HG02970 (cell line): ENCODE data around the gene ARHGEF4.

Experiments
- ATAC-seq: cut with Tn5 transposase; IDR thresholded peaks from one replicate; pipeline ENCODE4 v1.9.1; 2021; ENCODE audit warnings: mild to moderate bottlenecking, moderate library complexity, moderate number of reproducible peaks; ENCODE audit not compliant: unreplicated experiment, low FRiP score

Gene ARHGEF4

DNA sequence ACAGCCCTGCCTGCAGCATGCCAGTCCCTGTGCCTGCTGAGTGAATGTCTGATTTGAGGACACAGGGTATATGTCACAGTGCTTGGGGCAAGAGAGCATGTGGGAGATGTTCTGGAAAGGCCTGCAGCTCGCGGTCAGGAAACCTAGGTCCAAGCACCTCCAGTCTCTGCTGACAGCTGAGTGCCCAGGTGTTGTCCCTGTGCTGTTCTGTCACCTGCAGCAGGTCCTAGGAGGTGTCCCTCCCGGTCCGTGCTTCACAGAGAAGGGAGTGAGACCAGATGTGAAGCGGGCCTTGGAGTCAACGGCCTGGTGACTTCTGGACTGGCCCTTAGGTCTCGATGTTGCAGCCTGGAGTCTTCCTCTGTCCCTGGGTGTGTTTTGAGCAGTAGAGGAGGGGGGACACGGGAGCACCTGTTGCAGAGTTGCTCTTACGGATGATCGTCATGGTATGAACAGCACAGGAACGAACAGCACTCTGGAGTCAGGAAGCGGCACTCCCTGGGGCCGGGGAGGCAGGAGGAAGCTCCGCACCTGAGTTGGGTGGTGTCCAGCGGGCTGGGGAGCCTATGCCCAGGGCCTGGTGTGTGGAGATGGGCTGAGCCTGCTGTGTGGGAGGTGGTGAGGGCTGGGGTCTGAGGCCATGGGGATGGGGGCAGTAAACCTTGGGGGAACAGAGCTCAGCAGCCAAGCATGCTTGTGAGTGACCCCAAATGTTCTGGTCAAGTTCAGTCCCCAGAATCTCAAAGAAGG is 21.6 kb upstream of the ARHGEF4 start:
- ATAC-seq: no peak

DNA sequence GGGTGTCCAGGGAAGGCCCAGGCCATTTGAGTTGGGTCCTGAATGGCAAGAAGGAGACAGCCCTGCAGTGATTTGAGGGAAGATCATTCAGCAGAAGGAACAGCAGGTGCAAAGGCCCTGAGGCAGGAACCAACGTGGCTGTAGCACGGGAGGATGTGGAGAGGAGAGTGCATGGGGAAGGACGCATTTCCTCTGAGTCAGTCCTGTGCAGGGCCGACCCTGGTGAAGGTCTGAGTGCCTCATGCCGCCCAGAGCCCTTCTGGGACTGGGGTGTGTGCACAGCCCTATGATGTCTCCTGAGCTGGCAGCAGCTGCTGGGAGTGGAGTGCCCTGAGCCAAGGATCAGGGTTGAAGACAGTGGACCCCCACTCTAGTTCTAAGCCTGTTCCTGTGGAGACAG is 17.9 kb upstream of the ARHGEF4 start:
- no peak for ATAC-seq

DNA sequence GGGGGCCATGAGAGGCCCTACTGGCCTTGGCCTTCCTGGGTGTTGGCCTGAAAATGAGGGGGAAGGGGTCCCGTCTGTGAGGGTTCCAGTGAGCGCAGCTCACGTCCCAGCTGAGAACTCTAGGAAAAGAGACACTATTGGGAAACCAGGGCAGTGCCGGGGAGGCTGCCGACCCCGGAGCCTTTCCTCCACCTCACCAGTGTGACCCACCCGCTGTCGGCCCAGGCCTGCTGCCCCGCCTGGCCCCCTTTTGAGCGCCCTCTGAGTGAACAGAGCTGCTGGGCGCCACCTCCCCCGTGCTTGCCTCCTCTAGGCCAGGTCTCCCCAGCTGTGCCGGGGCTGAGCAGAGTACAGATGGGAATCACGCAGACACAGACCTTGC is 17.5 kb upstream of the ARHGEF4 start:
- no peak for ATAC-seq

DNA sequence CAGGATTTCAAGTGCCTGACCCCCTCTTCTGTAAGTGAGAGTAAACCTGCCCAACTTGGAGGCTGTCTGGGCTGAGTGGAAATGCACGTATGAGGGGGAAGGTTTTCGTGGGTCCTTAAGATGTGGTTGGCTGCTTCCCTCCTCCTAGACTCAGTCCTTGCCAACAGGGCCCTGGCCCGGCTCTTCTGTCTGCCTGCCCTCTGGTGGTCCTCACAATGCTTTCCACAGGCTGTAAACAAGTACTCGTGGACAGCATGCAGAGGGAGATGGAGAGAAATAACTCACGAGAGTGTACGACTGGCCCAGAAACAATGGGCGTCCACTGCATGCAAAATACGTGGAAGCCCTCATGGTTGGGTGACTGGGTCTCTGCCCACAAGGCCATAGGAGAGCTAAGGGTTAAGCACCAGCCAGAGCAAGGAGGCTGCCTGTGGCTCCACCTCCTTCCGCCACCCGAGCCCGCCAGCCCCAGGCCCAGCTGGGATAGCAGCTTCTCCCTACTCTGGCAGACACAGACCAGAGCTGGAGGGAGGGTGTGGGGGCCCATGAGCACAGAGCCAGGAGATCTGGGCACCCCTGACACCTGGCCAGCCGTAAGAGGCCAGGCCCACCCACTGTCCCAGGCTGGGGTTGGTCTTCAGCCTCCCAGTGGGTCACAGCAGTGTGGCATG is 17.0 kb upstream of the ARHGEF4 start:
- ATAC-seq: no peak

DNA sequence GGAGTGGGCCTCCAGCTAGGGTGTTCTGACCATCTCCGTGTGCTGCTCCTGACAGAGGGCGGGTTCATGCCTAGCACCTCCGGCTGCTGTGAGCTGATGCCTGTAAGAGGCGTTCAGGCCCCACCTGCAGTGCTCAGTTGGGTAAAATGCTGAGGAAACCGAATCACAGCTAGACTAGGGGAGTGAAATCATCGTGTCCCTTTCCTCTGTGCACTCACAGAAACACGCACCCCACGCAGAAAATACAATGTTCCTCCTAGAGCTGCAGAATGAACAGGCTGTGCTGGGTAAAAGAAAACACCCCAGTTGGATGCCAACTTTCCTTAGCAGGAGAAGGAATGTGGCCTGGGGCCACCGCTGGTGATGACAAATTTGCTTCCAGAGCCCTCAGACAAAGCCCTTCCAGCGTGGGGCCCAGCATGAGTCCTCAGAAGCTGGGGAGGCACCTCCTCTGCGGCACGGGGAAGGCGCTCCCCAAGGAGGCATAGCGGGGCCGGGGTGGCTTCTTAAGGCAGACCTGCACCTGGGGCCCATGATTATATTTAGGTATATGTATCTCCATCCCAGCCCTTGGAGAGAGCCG is 16.3 kb upstream of the ARHGEF4 start:
- ATAC-seq: no peak

DNA sequence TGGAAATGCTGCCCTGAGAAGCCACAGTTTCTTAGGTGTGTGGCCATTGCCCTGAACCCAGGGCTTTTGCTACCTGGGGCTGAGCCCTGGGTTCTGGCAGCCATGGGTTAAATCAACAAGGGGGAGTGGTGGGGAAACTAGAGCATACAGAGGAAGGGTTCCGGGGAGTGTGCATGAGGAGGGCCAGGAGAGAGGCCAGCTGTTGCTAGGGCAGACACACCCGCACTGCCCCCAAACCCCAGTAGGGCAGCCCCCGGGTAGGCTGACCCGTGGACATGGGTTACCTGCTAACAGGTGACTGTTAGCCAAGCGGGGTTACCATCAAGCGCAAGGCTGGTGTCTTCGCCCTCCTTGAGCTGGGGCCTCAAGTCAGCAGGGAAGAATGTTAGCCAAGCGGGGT is 14.8 kb upstream of the ARHGEF4 start:
- no peak for ATAC-seq

DNA sequence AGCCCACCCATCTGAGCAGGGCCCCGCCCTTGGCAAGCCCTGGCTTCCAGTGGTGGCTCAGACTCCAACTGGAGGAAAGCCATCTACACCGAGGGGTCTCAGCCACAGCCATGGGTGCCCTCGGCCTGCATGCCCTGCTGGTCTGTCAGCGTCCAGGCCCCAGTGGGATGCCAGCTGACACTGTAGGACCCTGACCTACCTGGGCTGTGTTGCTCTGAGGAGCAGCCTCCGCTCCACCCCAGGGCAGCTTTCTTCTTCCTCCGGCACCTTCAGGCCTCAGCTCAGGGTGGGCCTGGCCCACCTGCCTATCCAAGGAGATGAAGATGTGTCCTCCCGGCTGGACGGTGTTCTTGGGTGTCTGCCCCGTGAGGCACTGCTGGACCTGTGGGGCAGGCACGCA is 13.9 kb upstream of the ARHGEF4 start:
- ATAC-seq: no peak

DNA sequence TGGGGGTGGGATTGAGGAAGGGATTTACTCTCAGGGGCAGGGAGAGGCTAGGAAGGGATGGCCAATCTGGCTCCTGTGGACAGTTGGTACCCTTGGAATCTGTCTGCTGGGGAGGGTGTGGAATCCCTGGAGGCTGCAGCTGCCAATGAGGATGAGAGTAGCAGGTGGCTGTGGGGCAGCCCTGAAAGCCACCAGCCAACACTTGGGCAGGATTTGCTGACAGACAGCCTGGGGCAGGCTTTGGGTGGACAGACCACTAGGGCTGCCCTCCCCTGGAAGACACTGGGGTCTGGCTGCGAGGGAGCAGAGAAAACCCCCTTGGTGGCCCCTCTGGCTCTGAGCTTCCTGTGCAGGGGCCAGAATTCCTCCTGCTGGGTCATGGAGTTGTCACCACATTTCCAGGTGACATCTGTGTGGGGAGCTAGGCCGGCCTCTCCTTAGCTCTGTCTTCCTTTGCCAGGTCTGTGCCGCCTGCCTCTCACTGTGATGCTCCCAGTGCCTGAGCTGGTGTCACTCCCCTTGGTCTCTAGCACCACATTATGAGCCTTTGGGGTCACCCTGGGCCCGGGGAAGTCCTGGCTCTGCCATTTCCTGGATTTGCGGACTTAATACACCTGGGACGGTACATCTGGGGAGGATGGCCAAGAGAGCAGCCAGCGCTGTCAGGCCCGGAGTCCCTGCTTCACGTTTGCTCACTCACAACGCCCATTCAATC is 13.4 kb upstream of the ARHGEF4 start:
- ATAC-seq: no peak

DNA sequence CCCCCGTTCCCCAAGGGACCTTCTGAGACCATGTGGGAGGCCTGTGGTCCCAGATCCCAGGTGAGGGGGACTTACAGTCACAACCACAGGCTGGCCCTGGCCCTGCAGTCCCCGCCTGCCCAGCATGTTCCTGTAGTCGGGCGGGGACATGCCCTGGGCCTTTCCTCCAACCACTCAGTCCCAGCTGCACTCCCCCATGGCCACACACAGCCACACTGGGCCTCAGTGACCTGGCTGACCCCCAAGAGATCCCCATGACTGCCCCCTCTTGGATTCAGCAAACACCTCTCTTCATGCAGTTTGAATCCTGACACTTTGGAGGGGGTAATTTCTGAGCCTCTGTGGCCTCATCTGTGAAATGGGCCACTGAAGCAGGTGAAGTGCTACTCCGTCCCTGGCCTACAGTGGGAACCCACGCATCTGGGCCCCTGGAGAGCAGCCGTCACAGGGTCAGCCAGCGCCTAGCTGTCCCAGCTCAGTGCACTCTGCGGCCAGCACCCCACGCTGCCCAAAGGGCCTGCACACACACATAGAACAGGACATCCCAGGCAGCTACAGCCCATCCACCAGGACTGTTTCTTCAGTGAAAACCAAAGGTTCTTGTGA is 12.7 kb upstream of the ARHGEF4 start:
- ATAC-seq: peak; percentile 21

DNA sequence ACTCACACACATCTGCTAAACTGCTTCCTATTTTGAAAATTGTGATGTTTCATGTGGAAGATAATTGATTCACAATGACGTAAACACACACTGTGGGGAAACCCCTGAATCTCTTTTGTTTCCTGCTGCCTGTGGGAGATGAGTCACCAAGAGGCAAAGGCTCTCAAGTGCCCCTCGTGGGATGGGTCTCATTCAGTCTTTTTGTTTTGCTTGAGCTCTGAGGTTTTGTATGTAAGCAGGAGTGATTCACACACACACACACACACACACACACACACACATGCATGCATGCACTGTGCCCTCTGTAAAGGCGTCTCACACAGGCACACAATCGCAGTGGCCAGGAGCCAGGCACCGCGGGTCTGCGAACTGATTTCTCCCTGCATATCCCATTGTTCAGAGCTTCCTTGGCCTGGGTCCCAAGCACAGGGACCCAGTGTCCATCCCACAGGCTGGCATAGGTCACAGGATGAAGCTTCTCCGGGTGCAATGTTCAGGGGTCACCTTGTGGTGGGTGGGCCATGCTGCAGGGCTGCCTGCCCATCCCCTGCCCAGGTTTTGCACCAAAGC is 12.1 kb upstream of the ARHGEF4 start:
- ATAC-seq: peak; percentile 69

DNA sequence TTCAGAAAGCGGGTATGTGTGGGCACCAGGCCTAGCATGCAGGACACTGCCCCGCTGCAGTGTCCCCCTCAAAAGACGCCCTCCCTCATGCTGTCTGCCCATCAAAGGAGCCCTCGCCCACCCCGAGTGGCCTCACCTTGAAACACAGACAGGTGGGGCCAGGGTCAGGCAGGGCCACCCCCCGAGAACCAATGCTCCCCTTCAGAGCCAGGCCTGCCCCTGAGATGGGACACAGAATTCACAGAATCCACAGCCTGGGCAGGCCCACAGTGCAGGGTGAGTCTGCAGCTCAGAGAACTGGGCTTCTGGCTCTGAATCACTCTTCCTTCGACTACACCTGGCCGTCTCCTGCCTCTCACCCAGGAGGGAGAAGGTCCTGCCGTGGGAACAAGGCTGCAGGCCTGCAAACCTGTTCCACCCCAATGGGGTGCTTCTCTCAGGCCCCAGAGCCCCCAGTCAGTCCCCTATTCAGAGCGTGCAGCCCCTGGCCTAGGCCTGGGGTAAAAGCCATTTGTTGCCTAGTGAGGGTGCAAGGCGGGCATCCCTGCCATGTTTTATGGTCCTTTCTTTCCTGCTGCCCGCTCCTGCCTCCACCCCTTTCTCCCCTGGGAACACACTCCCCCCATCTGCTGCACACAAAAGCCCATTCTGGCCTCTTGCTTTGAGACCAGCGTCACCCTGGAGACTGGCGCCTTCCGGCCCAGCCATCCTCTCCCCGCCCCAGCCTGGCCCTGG is 11.3 kb upstream of the ARHGEF4 start:
- no peak for ATAC-seq

DNA sequence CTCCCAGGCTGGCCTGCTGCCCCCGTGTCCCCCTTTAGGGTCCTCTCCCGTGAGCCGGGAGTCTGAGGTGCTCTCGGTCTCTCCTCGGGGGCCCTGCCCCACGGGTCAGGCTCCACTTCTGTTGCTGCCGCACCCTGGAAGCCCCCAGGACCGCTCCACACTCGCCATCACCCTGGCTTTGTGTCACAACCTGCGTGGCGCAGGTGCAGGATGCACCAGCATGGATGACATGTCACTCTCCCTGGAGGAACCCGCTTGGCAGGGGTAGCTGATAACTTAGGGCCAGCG is 10.8 kb upstream of the ARHGEF4 start:
- ATAC-seq: no peak

DNA sequence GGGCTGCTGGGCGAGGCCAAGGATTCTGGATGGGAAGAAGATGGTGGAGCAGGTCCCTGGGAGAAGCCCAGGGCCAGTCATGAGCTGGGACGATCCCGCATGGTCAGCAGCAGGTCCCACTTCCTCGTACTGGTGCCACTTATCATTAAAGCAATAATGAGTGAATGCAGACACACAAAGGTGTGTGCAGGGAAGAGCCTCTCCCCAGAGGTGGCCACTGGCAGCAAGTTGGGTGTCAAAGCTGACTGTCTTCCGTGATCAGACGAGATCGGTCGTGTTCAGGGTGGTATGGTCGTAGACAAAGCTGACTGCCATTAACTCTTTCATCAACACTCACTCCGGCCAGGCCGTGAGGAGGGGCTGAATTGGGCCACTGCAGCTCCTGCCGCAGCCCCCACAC is 10.3 kb upstream of the ARHGEF4 start:
- ATAC-seq: no peak

DNA sequence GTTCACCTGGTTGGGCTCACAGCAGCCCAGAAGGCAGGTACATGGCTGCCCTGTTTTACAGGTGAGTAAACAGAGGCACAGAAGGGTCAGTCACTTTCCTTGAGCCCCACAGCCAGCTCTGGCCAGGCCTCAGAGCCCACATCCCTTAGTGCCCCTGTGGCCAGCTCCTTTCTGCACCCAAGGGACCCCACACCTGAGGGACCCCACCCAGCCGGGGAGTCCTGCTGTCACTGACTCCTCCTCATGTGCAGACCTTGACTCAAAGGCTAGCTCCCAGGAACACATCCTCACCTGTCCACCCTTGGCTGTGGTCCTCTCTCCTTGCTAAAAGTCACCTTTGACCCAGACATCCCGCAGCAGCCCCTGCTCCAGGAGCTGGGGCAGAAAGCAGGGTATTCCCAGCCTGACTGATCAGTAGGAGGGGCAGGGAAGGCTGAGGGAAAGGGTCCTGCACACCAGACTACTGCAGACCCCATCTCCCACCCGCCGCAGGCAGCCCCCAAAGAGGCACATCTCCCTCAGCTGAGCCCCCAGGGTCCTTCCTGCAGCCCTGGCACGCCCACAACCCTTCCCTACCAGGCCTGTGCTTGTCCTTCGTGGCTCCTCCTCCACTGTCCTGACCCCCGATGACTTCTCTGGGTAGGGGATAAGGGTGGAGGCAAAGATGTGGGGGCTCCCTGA is 9.8 kb upstream of the ARHGEF4 start:
- no peak for ATAC-seq

DNA sequence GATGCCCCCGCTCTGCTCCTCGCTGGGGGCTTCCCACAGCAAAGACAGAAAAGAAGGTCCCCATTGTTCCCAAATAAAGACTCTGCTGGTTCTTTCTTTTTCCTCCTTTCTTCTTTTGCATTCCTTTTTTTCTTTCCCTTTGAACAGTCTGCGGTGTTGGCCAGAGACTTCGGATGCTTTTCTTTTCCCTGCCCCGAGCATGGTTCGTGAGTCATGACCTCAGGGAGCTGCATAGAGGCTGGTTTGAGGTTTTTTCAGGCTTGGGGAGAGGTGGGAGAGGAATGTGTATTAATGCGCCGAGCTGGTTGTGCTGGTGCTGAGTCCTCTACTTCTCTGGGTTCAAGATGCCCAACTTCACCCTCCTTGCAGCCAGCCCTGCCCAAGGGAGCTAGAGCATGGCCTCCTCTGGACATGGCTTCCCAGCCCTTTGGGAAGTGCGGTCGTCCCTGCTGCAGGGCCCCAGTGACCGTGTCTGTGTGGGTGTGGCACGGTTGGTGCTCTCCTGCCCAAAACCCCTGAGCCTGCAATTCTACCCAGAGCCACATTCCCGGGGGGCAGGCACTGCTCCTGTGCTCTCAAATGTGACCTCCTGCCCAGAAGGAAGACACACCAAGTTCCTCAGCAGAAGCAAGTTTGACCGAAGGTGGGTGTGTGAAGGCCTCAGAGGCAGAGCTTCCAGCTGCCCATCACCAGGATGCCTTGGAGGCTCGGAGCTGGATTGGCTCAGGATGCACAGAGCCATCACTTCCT is 9.0 kb upstream of the ARHGEF4 start:
- no peak for ATAC-seq

DNA sequence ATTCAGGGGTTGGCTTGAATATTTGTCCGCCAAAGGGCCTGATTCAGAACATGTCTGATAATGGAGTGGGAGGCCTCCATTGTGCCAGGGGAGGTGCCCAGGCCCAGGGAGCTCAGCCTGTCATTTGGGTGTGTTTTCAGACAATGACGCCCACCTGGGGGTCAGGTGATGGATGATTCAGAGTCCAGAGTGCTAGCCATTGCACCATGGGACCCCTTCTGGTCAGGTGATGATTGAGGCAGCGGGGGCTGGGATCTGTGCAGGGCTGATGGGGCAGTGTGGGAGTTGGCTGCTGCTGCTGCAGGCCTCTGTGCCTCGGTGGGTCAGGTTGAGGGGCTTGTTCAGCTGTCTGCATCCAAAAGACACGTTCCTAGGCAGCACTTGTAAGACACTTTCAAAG is 8.3 kb upstream of the ARHGEF4 start:
- no peak for ATAC-seq

DNA sequence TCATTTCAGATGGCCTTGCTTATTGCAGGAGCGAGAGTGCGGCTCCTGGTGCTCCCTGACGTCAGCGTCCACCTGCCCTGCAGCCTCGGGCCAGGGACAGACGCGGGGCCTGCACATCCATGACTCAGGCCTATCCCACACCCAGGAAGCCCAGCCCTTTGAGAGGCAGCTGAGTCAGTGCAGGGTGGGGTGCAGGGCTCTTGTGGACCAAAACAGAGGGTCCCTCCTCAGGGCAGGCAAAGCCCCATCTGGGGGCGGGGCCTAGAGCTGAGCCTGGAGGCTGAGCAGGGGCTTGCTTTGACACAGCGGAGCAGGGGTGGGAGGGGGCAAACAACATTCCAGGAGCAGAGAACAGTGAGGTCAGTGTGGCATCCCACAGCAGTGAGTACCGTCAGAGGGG is 7.7 kb upstream of the ARHGEF4 start:
- no peak for ATAC-seq

DNA sequence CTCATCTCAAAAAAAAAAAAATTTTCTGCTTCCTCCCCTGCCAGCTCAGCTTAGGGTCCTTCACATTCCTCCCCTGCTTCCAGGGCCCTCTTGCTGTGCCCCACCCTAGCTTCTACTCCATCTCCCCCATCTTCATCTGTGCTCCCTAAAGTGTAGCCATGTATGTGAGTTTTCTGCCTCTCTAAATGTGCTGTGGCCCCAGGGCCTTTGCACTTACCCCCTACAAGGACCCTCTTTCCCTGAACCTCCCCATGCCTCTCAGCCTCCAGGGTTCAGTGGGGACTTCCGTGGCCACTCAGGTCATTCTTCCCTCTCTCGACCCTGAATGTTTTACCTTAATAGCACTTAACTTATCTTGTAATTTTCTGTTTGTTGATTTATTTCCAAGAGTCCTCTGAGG is 6.2 kb upstream of the ARHGEF4 start:
- no peak for ATAC-seq

DNA sequence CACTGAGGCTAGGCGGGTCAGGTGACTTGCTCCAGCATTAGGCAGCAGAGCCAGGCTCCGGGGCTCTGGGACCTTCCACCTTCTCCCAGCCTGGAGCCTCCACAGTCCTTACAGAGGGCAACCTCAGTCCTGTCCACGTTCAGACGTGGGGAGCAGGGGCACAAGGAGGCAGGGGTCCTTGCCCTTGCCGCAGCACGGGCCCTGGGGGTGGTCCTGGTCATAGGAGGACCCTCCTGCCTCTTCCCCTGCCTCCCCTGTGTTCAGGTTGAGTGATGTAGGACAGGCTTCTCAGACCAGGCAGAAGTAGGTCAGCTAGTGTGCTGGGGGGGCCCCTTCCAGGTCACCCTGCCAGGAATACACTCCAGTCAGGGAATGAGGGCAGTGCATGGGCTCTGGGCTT is 5.4 kb upstream of the ARHGEF4 start:
- no peak for ATAC-seq
